ENCODE measurements around the gene PPFIBP1. TPM values are rescaled to one million over a fixed set of nuclear protein-coding genes. Genes with fewer than 3 reads are reported as not detected.

PPFIBP1 gene
- total and polyA plus RNA-seq, 2 of the 13 experiments (the other 11 are each of a cell fraction or from before 2014, with no cell fraction given) = 16.2 to 21.8 TPM

GRCh38 chr12:27705263-27705662 lies 181.3 kb downstream of the PPFIBP1 start (continued):
- no peak for TF ChIP-seq RFXANK (CRISPR knock-in tag; IDR thresholded peaks at IDR 0.05)
- no peak for TF ChIP-seq E2F2 (CRISPR knock-in tag; IDR thresholded peaks at IDR 0.05; ENCODE audit: borderline replicate concordance)
- TF ChIP-seq ZNF235 (CRISPR knock-in tag; IDR thresholded peaks at IDR 0.05; ENCODE audit: borderline replicate concordance) = no peak
- TF ChIP-seq ZNF136 (CRISPR knock-in tag; IDR thresholded peaks at IDR 0.05; ENCODE audit: low read depth) = no peak
- TF ChIP-seq TARDBP (CRISPR knock-in tag; IDR thresholded peaks at IDR 0.05) = no peak
- no peak for TF ChIP-seq AGO1 (IDR thresholded peaks at IDR 0.05; ENCODE audit: low read depth, low read length, poor library complexity, severe bottlenecking)
- TF ChIP-seq ZNF253 (CRISPR knock-in tag; IDR thresholded peaks at IDR 0.05; ENCODE audit: borderline replicate concordance) = no peak
- TF ChIP-seq ZNF121 (CRISPR knock-in tag; IDR thresholded peaks at IDR 0.05) = no peak
- TF ChIP-seq, protein P1, sequence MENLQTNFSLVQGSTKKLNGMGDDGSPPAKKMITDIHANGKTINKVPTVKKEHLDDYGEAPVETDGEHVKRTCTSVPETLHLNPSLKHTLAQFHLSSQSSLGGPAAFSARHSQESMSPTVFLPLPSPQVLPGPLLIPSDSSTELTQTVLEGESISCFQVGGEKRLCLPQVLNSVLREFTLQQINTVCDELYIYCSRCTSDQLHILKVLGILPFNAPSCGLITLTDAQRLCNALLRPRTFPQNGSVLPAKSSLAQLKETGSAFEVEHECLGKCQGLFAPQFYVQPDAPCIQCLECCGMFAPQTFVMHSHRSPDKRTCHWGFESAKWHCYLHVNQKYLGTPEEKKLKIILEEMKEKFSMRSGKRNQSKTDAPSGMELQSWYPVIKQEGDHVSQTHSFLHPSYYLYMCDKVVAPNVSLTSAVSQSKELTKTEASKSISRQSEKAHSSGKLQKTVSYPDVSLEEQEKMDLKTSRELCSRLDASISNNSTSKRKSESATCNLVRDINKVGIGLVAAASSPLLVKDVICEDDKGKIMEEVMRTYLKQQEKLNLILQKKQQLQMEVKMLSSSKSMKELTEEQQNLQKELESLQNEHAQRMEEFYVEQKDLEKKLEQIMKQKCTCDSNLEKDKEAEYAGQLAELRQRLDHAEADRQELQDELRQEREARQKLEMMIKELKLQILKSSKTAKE (CRISPR knock-in tag; IDR thresholded peaks at IDR 0.05; ENCODE audit: borderline replicate concordance) = no peak
- TF ChIP-seq, protein P2, sequence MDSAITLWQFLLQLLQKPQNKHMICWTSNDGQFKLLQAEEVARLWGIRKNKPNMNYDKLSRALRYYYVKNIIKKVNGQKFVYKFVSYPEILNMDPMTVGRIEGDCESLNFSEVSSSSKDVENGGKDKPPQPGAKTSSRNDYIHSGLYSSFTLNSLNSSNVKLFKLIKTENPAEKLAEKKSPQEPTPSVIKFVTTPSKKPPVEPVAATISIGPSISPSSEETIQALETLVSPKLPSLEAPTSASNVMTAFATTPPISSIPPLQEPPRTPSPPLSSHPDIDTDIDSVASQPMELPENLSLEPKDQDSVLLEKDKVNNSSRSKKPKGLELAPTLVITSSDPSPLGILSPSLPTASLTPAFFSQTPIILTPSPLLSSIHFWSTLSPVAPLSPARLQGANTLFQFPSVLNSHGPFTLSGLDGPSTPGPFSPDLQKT (CRISPR knock-in tag; IDR thresholded peaks at IDR 0.05; ENCODE audit: borderline replicate concordance) = no peak
- TF ChIP-seq ZMYM4 (CRISPR knock-in tag; IDR thresholded peaks at IDR 0.05) = peak; percentile 91
- TF ChIP-seq, protein P3, sequence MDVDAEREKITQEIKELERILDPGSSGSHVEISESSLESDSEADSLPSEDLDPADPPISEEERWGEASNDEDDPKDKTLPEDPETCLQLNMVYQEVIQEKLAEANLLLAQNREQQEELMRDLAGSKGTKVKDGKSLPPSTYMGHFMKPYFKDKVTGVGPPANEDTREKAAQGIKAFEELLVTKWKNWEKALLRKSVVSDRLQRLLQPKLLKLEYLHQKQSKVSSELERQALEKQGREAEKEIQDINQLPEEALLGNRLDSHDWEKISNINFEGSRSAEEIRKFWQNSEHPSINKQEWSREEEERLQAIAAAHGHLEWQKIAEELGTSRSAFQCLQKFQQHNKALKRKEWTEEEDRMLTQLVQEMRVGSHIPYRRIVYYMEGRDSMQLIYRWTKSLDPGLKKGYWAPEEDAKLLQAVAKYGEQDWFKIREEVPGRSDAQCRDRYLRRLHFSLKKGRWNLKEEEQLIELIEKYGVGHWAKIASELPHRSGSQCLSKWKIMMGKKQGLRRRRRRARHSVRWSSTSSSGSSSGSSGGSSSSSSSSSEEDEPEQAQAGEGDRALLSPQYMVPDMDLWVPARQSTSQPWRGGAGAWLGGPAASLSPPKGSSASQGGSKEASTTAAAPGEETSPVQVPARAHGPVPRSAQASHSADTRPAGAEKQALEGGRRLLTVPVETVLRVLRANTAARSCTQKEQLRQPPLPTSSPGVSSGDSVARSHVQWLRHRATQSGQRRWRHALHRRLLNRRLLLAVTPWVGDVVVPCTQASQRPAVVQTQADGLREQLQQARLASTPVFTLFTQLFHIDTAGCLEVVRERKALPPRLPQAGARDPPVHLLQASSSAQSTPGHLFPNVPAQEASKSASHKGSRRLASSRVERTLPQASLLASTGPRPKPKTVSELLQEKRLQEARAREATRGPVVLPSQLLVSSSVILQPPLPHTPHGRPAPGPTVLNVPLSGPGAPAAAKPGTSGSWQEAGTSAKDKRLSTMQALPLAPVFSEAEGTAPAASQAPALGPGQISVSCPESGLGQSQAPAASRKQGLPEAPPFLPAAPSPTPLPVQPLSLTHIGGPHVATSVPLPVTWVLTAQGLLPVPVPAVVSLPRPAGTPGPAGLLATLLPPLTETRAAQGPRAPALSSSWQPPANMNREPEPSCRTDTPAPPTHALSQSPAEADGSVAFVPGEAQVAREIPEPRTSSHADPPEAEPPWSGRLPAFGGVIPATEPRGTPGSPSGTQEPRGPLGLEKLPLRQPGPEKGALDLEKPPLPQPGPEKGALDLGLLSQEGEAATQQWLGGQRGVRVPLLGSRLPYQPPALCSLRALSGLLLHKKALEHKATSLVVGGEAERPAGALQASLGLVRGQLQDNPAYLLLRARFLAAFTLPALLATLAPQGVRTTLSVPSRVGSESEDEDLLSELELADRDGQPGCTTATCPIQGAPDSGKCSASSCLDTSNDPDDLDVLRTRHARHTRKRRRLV (CRISPR knock-in tag; IDR thresholded peaks at IDR 0.05) = no peak
- TF ChIP-seq CHD2 (IDR thresholded peaks at IDR 0.05; ENCODE audit: low read depth, low read length) = no peak
- peak; percentile 52; the same call in 1 of the 2 replicates for TF ChIP-seq ZSCAN25 (CRISPR knock-in tag; IDR thresholded peaks at IDR 0.05)
- peak; percentile 56 for TF ChIP-seq RXRA (CRISPR knock-in tag; IDR thresholded peaks at IDR 0.05)
- no peak for TF ChIP-seq ETS1 (CRISPR knock-in tag; IDR thresholded peaks at IDR 0.05)
- TF ChIP-seq, protein P4, sequence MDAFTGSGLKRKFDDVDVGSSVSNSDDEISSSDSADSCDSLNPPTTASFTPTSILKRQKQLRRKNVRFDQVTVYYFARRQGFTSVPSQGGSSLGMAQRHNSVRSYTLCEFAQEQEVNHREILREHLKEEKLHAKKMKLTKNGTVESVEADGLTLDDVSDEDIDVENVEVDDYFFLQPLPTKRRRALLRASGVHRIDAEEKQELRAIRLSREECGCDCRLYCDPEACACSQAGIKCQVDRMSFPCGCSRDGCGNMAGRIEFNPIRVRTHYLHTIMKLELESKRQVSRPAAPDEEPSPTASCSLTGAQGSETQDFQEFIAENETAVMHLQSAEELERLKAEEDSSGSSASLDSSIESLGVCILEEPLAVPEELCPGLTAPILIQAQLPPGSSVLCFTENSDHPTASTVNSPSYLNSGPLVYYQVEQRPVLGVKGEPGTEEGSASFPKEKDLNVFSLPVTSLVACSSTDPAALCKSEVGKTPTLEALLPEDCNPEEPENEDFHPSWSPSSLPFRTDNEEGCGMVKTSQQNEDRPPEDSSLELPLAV (CRISPR knock-in tag; conservative IDR thresholded peaks at IDR 0.05; ENCODE audit: low read depth) = no peak
- TF ChIP-seq ZKSCAN1 (IDR thresholded peaks at IDR 0.05; ENCODE audit: low read length) = no peak
